H9 (cell line): ENCODE results near the gene TRIM54. TPM values are rescaled to one million over a fixed set of nuclear protein-coding genes. Genes with fewer than 3 reads are reported as not detected.

Experiments used
- DNase-seq: peaks from one replicate; pipeline ENCODE4 v3.0.0-alpha.2; 2017
- H2AFZ ChIP-seq: one replicate; pipeline ENCODE4 v1.6.1; 2013; ENCODE audit warnings: mild to moderate bottlenecking, low read length, control low read depth, moderate library complexity
- H2AK5ac ChIP-seq: 2 replicates; pipeline ENCODE4 v1.6.1; 2013; ENCODE audit warnings: low read length, control low read depth, mixed read lengths; ENCODE audit not compliant: insufficient read length
- H2BK120ac ChIP-seq: one replicate; pipeline ENCODE4 v1.6.1; 2013; ENCODE audit warnings: low read depth, mild to moderate bottlenecking, low read length, control low read depth, inconsistent platforms; ENCODE audit not compliant: poor library complexity, severe bottlenecking
- H2BK12ac ChIP-seq: 2 replicates; pipeline ENCODE4 v1.6.1; 2013; ENCODE audit warnings: low read length, control low read depth, mixed read lengths, low read depth; ENCODE audit not compliant: insufficient read length
- H2BK15ac ChIP-seq: 2 replicates; pipeline ENCODE4 v1.6.1; 2013; ENCODE audit warnings: low read depth, low read length, control low read depth
- H2BK20ac ChIP-seq: one replicate; pipeline ENCODE4 v1.6.1; 2013; ENCODE audit warnings: low read depth, mild to moderate bottlenecking, low read length, control low read depth, inconsistent platforms; ENCODE audit not compliant: poor library complexity, severe bottlenecking
- H2BK5ac ChIP-seq: 2 replicates; pipeline ENCODE4 v1.6.1; 2013; ENCODE audit warnings: low read length, control low read depth, mixed read lengths; ENCODE audit not compliant: insufficient read length
- H3K14ac ChIP-seq: 2 replicates; pipeline ENCODE4 v1.6.1; 2013; ENCODE audit warnings: low read length, control low read depth; ENCODE audit not compliant: insufficient read depth
- H3K18ac ChIP-seq: 2 replicates; pipeline ENCODE4 v1.6.1; 2013; ENCODE audit warnings: low read depth, mild to moderate bottlenecking, mixed read lengths, low read length, control low read depth; ENCODE audit not compliant: insufficient read length
- H3K23ac ChIP-seq: 2 replicates; pipeline ENCODE4 v1.6.1; 2013; ENCODE audit warnings: low read length, control low read depth, mixed read lengths, low read depth; ENCODE audit not compliant: insufficient read length
- H3K23me2 ChIP-seq: 2 replicates; pipeline ENCODE4 v1.6.1; 2013; ENCODE audit warnings: low read depth, mild to moderate bottlenecking, mixed read lengths, low read length, control low read depth; ENCODE audit not compliant: insufficient read length, poor library complexity, severe bottlenecking
- H3K27ac ChIP-seq: 2 replicates; pipeline ENCODE4 v1.5.1; 2013; ENCODE audit warnings: low read length, control low read depth, mixed read lengths, low read depth; ENCODE audit not compliant: insufficient read length
- H3K27me3 ChIP-seq: 2 replicates; pipeline ENCODE4 v1.6.1; 2013; ENCODE audit warnings: low read length, control low read depth, inconsistent platforms; ENCODE audit not compliant: insufficient read depth
- H3K4ac ChIP-seq: 2 replicates; pipeline ENCODE4 v1.6.1; 2013; ENCODE audit warnings: low read depth, mild to moderate bottlenecking, control low read depth, inconsistent platforms, low read length, moderate library complexity
- H3K4me1 ChIP-seq: 2 replicates; pipeline ENCODE4 v1.6.1; 2013; ENCODE audit warnings: low read length, control low read depth, inconsistent platforms; ENCODE audit not compliant: insufficient read depth
- H3K4me2 ChIP-seq: 2 replicates; pipeline ENCODE4 v1.6.1; 2013; ENCODE audit warnings: low read length, control low read depth, mixed read lengths; ENCODE audit not compliant: insufficient read length, insufficient read depth
- H3K56ac ChIP-seq: 2 replicates; pipeline ENCODE4 v1.6.1; 2013; ENCODE audit warnings: low read depth, mild to moderate bottlenecking, mixed read lengths, low read length, control low read depth; ENCODE audit not compliant: insufficient read length
- H3K79me1 ChIP-seq: 2 replicates; pipeline ENCODE4 v1.6.1; 2013; ENCODE audit warnings: low read depth, mild to moderate bottlenecking, moderate library complexity, low read length, control low read depth, inconsistent platforms; ENCODE audit not compliant: insufficient read depth, poor library complexity, severe bottlenecking
- H3K79me2 ChIP-seq: 2 replicates; pipeline ENCODE4 v1.6.1; 2013; ENCODE audit warnings: low read length, control low read depth, inconsistent platforms; ENCODE audit not compliant: insufficient read depth
- H3K9ac ChIP-seq: 2 replicates; pipeline ENCODE4 v1.6.1; 2013; ENCODE audit warnings: low read length, control low read depth, mixed read lengths; ENCODE audit not compliant: insufficient read length; ENCODE audit errors: extremely low read depth
- H3K9me3 ChIP-seq: one replicate; pipeline ENCODE4 v1.6.1; 2013; ENCODE audit warnings: low read depth, low read length, inconsistent platforms; ENCODE audit not compliant: control insufficient read depth
- H3T11ph ChIP-seq: one replicate; pipeline ENCODE4 v1.6.1; 2013; ENCODE audit warnings: mild to moderate bottlenecking, low read length, control low read depth, inconsistent platforms
- H4K20me1 ChIP-seq: one replicate; pipeline ENCODE4 v1.6.1; 2013; ENCODE audit not compliant: control insufficient read depth, insufficient read length, insufficient read depth
- H4K5ac ChIP-seq: 2 replicates; pipeline ENCODE4 v1.6.1; 2013; ENCODE audit warnings: low read depth, mild to moderate bottlenecking, mixed read lengths, low read length, control low read depth; ENCODE audit not compliant: insufficient read length
- H4K8ac ChIP-seq: replicated peaks from 2 replicates; pipeline ENCODE4 v1.6.1; 2013; ENCODE audit warnings: low read length, control low read depth, mixed read lengths, low read depth; ENCODE audit not compliant: insufficient read length
- H4K91ac ChIP-seq: 2 replicates; pipeline ENCODE4 v1.6.1; 2013; ENCODE audit warnings: low read depth, mild to moderate bottlenecking, moderate library complexity, mixed read lengths, low read length, control low read depth; ENCODE audit not compliant: insufficient read length
- H3K27ac Mint-ChIP-seq, 3 experiments: 2 replicates in 2 of 3; 3 replicates in 1 of 3; pipeline ENCODE4 v1.8.0; 2020 to 2021; ENCODE audit warnings: mixed read lengths in 3 of 3, mild to moderate bottlenecking in 1 of 3, moderate library complexity in 1 of 3
- H3K27me3 Mint-ChIP-seq: 2 replicates; pipeline ENCODE4 v1.8.0; 2021; ENCODE audit warnings: low read depth, mild to moderate bottlenecking, moderate library complexity, mixed read lengths
- H3K36me3 Mint-ChIP-seq, 3 experiments: 2 replicates in 2 of 3; 3 replicates in 1 of 3; pipeline ENCODE4 v1.8.0; 2020 to 2021; ENCODE audit warnings: low read depth in 3 of 3, mixed read lengths in 3 of 3; ENCODE audit not compliant: insufficient read depth in 1 of 3
- H3K4me1 Mint-ChIP-seq, 2 experiments: 2 replicates each; pipeline ENCODE4 v1.8.0; 2020; ENCODE audit warnings: mixed read lengths in 2 of 2
- H3K4me3 Mint-ChIP-seq, 2 experiments: 2 replicates in 1 of 2; 3 replicates in 1 of 2; pipeline ENCODE4 v1.8.0; 2020 to 2021; ENCODE audit warnings: mild to moderate bottlenecking in 2 of 2, mixed read lengths in 2 of 2, moderate library complexity in 1 of 2
- H3K9me3 Mint-ChIP-seq, 2 experiments: 2 replicates in 1 of 2; 3 replicates in 1 of 2; pipeline ENCODE4 v1.8.0; 2020; ENCODE audit warnings: mild to moderate bottlenecking in 2 of 2, mixed read lengths in 2 of 2, moderate library complexity in 1 of 2
- CTCF ChIP-seq: fragments of 200-600 bp; sonication (generic); conservative IDR thresholded peaks from 3 replicates; pipeline ENCODE4 v1.8.0; 2021; ENCODE audit warnings: antibody characterized with exemption, mild to moderate bottlenecking
- WGBS: extraction: QIAGEN DNeasy Blood & Tissue Kit; methylation state at CpG from one replicate; pipeline ENCODE4 v1.1.7; 2013; ENCODE audit warnings: missing lambda C conversion rate, low lambda C conversion rate, mixed read lengths; ENCODE audit not compliant: insufficient read length; ENCODE audit errors: extremely low coverage; 5-methylcytosine and 5-hydroxymethylcytosine counted together
- total RNA-seq: library from RNA; stranded (reverse); gene quantifications from 2 replicates; pipeline ENCODE4 v1.2.1, GENCODE V29; 2021

The TRIM54 gene
- total RNA-seq, 1 experiment from 2014 or later = 5.0 TPM

DNA sequence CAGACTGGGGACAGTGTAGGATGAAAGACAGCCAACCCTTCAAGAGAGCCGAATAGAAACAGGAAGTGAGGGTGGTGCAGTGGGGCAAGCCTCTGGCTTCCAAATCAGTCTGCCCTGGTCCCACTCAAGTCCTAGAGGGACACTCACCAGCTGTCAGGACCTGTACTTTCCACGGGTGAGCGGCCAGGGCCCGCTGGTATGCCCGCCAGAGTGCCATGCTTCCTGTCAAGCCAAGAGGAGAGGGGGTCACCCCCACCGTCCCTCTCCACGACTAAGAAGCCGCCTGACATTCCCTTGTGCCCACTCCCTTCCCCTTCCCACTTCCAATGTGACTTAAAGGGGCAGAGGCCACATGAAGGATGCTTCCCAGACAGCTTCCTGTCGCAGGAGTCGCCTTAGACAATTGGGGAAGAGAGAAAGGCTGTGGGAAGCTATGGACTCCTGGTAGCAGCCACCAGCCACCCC, 40.1 kb downstream of the TRIM54 start:
- Histone ChIP-seq H3T11ph (no peak overlapping the region), H4K5ac (no peak overlapping the region), H3K18ac (peak overlapping the region; percentile 1), H2BK5ac (no peak overlapping the region), H4K8ac (no peak overlapping the region), H3K14ac (peak overlapping the region; percentile 25; the same call in 1 of the 2 replicates), H4K20me1 (no peaks in the 10 kb centered on the region), H2AK5ac (no peak overlapping the region), H3K4ac (no peak overlapping the region), H3K9me3 (no peaks in the 10 kb centered on the region), H3K27me3 (no peaks in the 10 kb centered on the region), H3K27ac (no peak overlapping the region), H4K91ac (no peak overlapping the region), H3K56ac (no peak overlapping the region), H2BK15ac (no peak overlapping the region), H2BK120ac (no peak overlapping the region), H3K79me2 (no peaks in the 10 kb centered on the region), H3K4me1 (0 out of 2 replicates have a peak, but pooled peaks cover 2% of the 10 kb centered on the region), H3K23me2 (peaks cover 10% of the 10 kb centered on the region), H2BK12ac (no peak overlapping the region), H3K9ac (peak overlapping the region; percentile 93), H3K23ac (no peak overlapping the region), H2AFZ (no peak overlapping the region), H2BK20ac (no peak overlapping the region), H3K79me1 (no peaks in the 10 kb centered on the region), H3K4me2 (peak overlapping the region; percentile 98)
- Mint-ChIP-seq H3K27me3 (no peaks in the 10 kb centered on the region), H3K4me1 (peaks cover 13 to 19% of the 10 kb centered on the region in 2 experiments), H3K36me3 (peaks cover 9 to 21% (median 18%) of the 10 kb centered on the region in 3 experiments), H3K9me3 (peaks cover 0 to 2% of the 10 kb centered on the region in 2 experiments; a peak in 2 of 5 replicates), H3K27ac (peak overlapping the region in 2 of 3 experiments; percentile 98 to 99; a peak in 4 of 7 replicates), H3K4me3 (peak overlapping the region; percentile 87 to 98)
- no peak for TF ChIP-seq CTCF
- WGBS = no CpG with 5 or more reads among the region's 10 CpGs
- no peak for DNase-seq
